ENCODE measurements around the gene FIGLA.

DNA sequence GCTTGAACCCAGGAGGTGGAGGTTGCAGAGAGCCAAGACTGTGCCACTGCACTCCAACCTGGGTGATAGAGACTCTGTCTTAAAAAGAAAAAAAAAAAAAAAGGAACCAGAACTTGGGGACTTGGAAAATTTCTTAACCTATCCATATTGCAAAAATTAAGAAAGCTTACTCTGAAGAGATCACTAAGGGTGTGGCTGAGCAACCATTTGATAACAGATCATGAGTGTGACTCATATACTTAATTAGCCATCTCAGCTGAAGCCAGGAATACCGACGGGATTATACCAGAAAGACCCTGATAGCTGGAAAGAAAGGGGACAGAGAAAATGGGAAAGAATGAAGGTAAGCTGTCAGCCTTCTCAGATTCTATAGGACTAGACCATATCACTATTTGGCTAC, 15.3 kb downstream of the FIGLA start:
- TF ChIP-seq CTCF (IDR thresholded peaks at IDR 0.05) (no peak), POLR2A (IDR thresholded peaks at IDR 0.05) (no peak)

All from thyroid gland (tissue), 4 donors.